ENCODE data around the gene LTBP1.
"Not testable (repeated sequence)": the region's sequence is repeated elsewhere in the genome, so short reads cannot be mapped to it uniquely, and the experiment has no call there.

DNA sequence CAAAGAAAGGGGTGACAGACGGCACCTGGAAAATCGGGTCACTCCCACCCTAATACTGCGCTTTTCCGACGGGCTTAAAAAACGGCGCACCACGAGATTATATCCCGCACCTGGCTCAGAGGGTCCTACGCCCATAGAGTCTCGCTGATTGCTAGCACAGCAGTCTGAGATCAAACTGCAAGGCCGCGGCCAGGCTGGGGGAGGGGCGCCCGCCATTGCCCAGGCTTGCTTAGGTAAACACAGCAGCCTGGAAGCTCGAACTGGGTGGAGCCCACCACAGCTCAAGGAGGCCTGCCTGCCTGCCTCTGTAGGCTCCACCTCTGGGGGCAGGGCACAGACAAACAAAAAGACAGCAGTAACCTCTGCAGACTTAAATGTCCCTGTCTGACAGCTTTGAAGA, 223.5 kb downstream of the LTBP1 start:
- TF ChIP-seq, protein P1, sequence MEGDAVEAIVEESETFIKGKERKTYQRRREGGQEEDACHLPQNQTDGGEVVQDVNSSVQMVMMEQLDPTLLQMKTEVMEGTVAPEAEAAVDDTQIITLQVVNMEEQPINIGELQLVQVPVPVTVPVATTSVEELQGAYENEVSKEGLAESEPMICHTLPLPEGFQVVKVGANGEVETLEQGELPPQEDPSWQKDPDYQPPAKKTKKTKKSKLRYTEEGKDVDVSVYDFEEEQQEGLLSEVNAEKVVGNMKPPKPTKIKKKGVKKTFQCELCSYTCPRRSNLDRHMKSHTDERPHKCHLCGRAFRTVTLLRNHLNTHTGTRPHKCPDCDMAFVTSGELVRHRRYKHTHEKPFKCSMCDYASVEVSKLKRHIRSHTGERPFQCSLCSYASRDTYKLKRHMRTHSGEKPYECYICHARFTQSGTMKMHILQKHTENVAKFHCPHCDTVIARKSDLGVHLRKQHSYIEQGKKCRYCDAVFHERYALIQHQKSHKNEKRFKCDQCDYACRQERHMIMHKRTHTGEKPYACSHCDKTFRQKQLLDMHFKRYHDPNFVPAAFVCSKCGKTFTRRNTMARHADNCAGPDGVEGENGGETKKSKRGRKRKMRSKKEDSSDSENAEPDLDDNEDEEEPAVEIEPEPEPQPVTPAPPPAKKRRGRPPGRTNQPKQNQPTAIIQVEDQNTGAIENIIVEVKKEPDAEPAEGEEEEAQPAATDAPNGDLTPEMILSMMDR (conservative IDR thresholded peaks at IDR 0.05) = not testable (repeated sequence)
- TF ChIP-seq EZH2 (IDR thresholded peaks at IDR 0.05; ENCODE audit: low read depth) = not testable (repeated sequence)
